ENCODE results near the gene SLC35E1.

GRCh38 chr19:16600824-16601223 lies 28.6 kb upstream of the SLC35E1 start:
- no peak for TF ChIP-seq POLR2A (IDR thresholded peaks at IDR 0.05)
- TF ChIP-seq, protein P1, sequence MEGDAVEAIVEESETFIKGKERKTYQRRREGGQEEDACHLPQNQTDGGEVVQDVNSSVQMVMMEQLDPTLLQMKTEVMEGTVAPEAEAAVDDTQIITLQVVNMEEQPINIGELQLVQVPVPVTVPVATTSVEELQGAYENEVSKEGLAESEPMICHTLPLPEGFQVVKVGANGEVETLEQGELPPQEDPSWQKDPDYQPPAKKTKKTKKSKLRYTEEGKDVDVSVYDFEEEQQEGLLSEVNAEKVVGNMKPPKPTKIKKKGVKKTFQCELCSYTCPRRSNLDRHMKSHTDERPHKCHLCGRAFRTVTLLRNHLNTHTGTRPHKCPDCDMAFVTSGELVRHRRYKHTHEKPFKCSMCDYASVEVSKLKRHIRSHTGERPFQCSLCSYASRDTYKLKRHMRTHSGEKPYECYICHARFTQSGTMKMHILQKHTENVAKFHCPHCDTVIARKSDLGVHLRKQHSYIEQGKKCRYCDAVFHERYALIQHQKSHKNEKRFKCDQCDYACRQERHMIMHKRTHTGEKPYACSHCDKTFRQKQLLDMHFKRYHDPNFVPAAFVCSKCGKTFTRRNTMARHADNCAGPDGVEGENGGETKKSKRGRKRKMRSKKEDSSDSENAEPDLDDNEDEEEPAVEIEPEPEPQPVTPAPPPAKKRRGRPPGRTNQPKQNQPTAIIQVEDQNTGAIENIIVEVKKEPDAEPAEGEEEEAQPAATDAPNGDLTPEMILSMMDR (IDR thresholded peaks at IDR 0.05), result no peak

Measured in right lobe of liver (tissue), 4 donors.